ENCODE data around the gene USP31.

DNA sequence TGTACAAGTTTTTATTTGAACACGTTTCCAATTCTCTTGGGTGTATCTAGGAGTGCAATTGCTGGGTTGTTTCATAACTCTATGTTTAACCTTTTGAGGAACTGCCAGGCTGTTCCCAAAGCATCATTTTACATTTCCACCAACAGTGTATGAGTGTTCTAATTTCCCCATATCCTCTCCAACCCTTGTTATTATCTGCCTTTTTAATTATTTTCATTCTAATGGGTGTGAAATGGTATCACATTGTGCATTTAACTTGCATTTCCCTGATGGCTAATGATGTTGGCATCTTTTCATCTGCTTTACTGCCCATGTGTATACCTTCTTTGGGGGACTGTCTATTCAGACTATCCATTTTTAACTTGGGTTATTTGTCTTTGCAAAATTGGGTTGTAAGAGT, 104.2 kb downstream of the USP31 start:
- TF ChIP-seq GATA3 (IDR thresholded peaks at IDR 0.05; ENCODE audit: low read depth, low read length) = no peak
- no peak for TF ChIP-seq GATA2 (IDR thresholded peaks at IDR 0.05; ENCODE audit: low read depth, low read length)

All from SH-SY5Y (cell line).